ENCODE measurements around the gene PRM1. TPM values are rescaled to one million over a fixed set of nuclear protein-coding genes. Genes with fewer than 3 reads are reported as not detected.

Gene PRM1
- total and polyA plus RNA-seq, 2 of the 13 experiments (the other 11 are each of a cell fraction or from before 2014, with no cell fraction given), result not detected

- no peak; the same call in 1 of the 2 replicates for TF ChIP-seq AHDC1 (CRISPR knock-in tag; IDR thresholded peaks at IDR 0.05; ENCODE audit: borderline replicate concordance)
- no peak for TF ChIP-seq ARHGAP35 (CRISPR knock-in tag; IDR thresholded peaks at IDR 0.05; ENCODE audit: borderline replicate concordance)
- TF ChIP-seq SAFB2 (CRISPR knock-in tag; IDR thresholded peaks at IDR 0.05; ENCODE audit: borderline replicate concordance, low read depth), result peak; percentile 89; the same call in 1 of the 2 replicates
- peak; percentile 41; the same call in 1 of the 2 replicates for TF ChIP-seq AKNA (CRISPR knock-in tag; IDR thresholded peaks at IDR 0.05; ENCODE audit: borderline replicate concordance)
- peak; percentile 81; the same call in 1 of the 2 replicates for TF ChIP-seq NFAT5 (CRISPR knock-in tag; IDR thresholded peaks at IDR 0.05)
- TF ChIP-seq HDAC1 (CRISPR knock-in tag; IDR thresholded peaks at IDR 0.05), result peak; percentile 22
- 0 out of 2 replicates have a peak, but pooled peaks have one; percentile 69 for TF ChIP-seq MAF1 (CRISPR knock-in tag; IDR thresholded peaks at IDR 0.05; ENCODE audit: borderline replicate concordance)
- TF ChIP-seq HMGA1 (CRISPR knock-in tag; conservative IDR thresholded peaks at IDR 0.05), result no peak
- TF ChIP-seq ATF7-NPFF (CRISPR knock-in tag; IDR thresholded peaks at IDR 0.05; ENCODE audit: low read depth), result peak; percentile 55; the same call in 1 of the 2 replicates
- TF ChIP-seq CENPX (CRISPR knock-in tag; IDR thresholded peaks at IDR 0.05), result no peak
- TF ChIP-seq ASH2L (IDR thresholded peaks at IDR 0.05; ENCODE audit: insufficient read length, low read depth, low read length), result no peak
These were observed 23.8 kb downstream of the PRM1 start (continued) for GRCh38 chr16:11257131-11257938.
